GM12878 (cell line): ENCODE measurements around the gene EXD3. TPM values are rescaled to one million over a fixed set of nuclear protein-coding genes. Genes with fewer than 3 reads are reported as not detected.

ENCODE experiments used
- ATAC-seq: fragments of 200-7000 bp; cut with Tn5 transposase; 3 replicates; pipeline ENCODE4 v1.9.1; 2020; ENCODE audit warnings: mild to moderate bottlenecking, moderate library complexity
- BruUV-seq: library from RNA; stranded (reverse); fragments of 400-500 nt; replicated peaks from 2 replicates; lab custom pipeline; 2021; lab: Mats Ljungman, UMichigan
- CTCF ChIA-PET: fragments of 300-600 bp; sonication (Branson Sonifier 250); formaldehyde crosslinking; extraction: SDS; loops from one replicate; lab custom pipeline; 2021; ENCODE audit warnings: inconsistent platforms; lab: Yijun Ruan, JAX
- POLR2A ChIA-PET: fragments of 350-600 bp; formaldehyde crosslinking; extraction: SDS; loops from one replicate; lab custom pipeline; 2021; ENCODE audit warnings: inconsistent platforms; lab: Charles Lee
- RAD21 ChIA-PET: fragments of 300-600 bp; sonication (Branson Sonifier 250); formaldehyde crosslinking; loops from one replicate; lab custom pipeline; 2023; ENCODE audit warnings: antibody characterized with exemption; ENCODE audit not compliant: unreplicated experiment; lab: Charles Lee
- SMC1A ChIA-PET: fragments of 300-600 bp; sonication (Branson Sonifier 250); formaldehyde crosslinking; loops from one replicate; lab custom pipeline; 2023; ENCODE audit not compliant: unreplicated experiment, uncharacterized antibody; lab: Charles Lee
- DNase-seq: peaks from one replicate; pipeline ENCODE4 v3.0.0-alpha.2; 2011; ENCODE audit warnings: low read depth, low spot score
- FAIRE-seq: peaks from 3 replicates; lab custom pipeline; 2011; peaks lifted over from hg19 to GRCh38; lab: Jason Lieb, UNC
- H2AFZ ChIP-seq: 2 replicates; pipeline ENCODE4 v1.6.0; 2011; ENCODE audit warnings: low read depth, low read length, control low read depth; ENCODE audit not compliant: control insufficient read depth
- H3K27ac ChIP-seq: 2 replicates; pipeline ENCODE4 v1.5.1; 2011; ENCODE audit warnings: control low read depth; ENCODE audit not compliant: control insufficient read depth, insufficient read depth
- H3K27me3 ChIP-seq, 2 experiments: replicated peaks in 1 of 2; 2 replicates each; pipeline versions ENCODE4 v1.6.0 to v1.6.1; 2011; ENCODE audit warnings: low read length in 1 of 2; ENCODE audit not compliant: control insufficient read depth in 2 of 2, insufficient read depth in 2 of 2
- H3K36me3 ChIP-seq, 2 experiments: 2 replicates each; pipeline ENCODE4 v1.5.1; 2011; ENCODE audit warnings: low read length in 1 of 2; ENCODE audit not compliant: control insufficient read depth in 2 of 2, insufficient read depth in 2 of 2
- H3K4me1 ChIP-seq: 2 replicates; pipeline ENCODE4 v1.6.1; 2011; ENCODE audit warnings: mild to moderate bottlenecking, low read length, moderate library complexity, mixed read lengths; ENCODE audit not compliant: control insufficient read depth, insufficient read depth
- H3K4me2 ChIP-seq: 2 replicates; pipeline ENCODE4 v1.6.0; 2011; ENCODE audit warnings: control low read depth; ENCODE audit not compliant: control insufficient read depth, insufficient read depth
- H3K4me3 ChIP-seq: fragments of 200-600 bp; sonication (generic); 2 replicates; pipeline ENCODE4 v1.5.1; 2016
- H3K79me2 ChIP-seq: 2 replicates; pipeline ENCODE4 v1.6.0; 2011; ENCODE audit warnings: low read length; ENCODE audit not compliant: control insufficient read depth, insufficient read depth
- H3K9ac ChIP-seq: 2 replicates; pipeline ENCODE4 v1.8.0; 2011; ENCODE audit warnings: low read length, control low read depth, mixed read lengths; ENCODE audit not compliant: control insufficient read depth, insufficient read depth
- H3K9me3 ChIP-seq: replicated peaks from 3 replicates; pipeline ENCODE4 v1.5.1; 2011; ENCODE audit warnings: mild to moderate bottlenecking, low read length; ENCODE audit not compliant: control insufficient read depth, insufficient read depth
- H4K20me1 ChIP-seq: 2 replicates; pipeline ENCODE4 v1.6.0; 2011; ENCODE audit not compliant: control insufficient read depth, insufficient read depth
- MLLT1 ChIP-seq: fragments of 450-650 bp; IDR thresholded peaks from 2 replicates; pipeline ENCODE4 v1.6.1; 2016; ENCODE audit warnings: mild to moderate bottlenecking
- PKNOX1 ChIP-seq: fragments of 450-650 bp; IDR thresholded peaks from 2 replicates; pipeline ENCODE4 v1.6.1; 2016; ENCODE audit warnings: mild to moderate bottlenecking
- WGBS: methylation state at CpG from one replicate; pipeline ENCODE4 v1.1.6; 2016; ENCODE audit warnings: low lambda C conversion rate; ENCODE audit not compliant: insufficient replicate concordance, insufficient coverage; ENCODE audit errors: missing lambda C conversion rate; 5-methylcytosine and 5-hydroxymethylcytosine counted together
- in situ Hi-C: fragments of 300-500 bp; cut with MboI; formaldehyde crosslinking; loops from 9 replicates; pipeline ENCODE4 v1.14.3; 2018; ENCODE audit warnings: mixed read lengths
- intact Hi-C: fragments of 100-400 bp; cut with micrococcal nuclease; formaldehyde crosslinking; loops from one replicate; pipeline ENCODE4 v1.14.2; 2022; ENCODE audit not compliant: unreplicated experiment
- polyA plus RNA-seq, 11 experiments: library from polyadenylated mRNA; depleted of rRNA in 4 of 11; unstranded in 6 of 11; stranded (reverse) in 5 of 11; fragments of >200 nt; fragmentation: Nextera tagmentation in 4 of 11; fragmentation: Illumina TruSeq in 1 of 11; extraction: Ambion mirVana in 4 of 11; extraction: Trizol in 1 of 11; gene quantifications; 1 replicate in 1 of 11; 2 replicates in 10 of 11; pipeline versions ENCODE4 v1.2.1 to v1.2.3, GENCODE V29; 2011 to 2016; ENCODE audit warnings: inconsistent platforms in 2 of 11, missing spikeins in 2 of 11, low read depth in 1 of 11
- total RNA-seq, 4 experiments: library from RNA; depleted of rRNA in 3 of 4; stranded (reverse); fragments of >200 nt in 3 of 4; fragmentation: Illumina TruSeq in 1 of 4; extraction: Trizol in 1 of 4; gene quantifications; 2 replicates each; pipeline versions ENCODE4 v1.2.1 to v1.2.3, GENCODE V29; 2013 to 2021
- TF ChIP-seq, protein P1 (sequence below): fragments of 450-650 bp; formaldehyde crosslinking; IDR thresholded peaks from 2 replicates; pipeline ENCODE4 v1.4.0; 2022; ENCODE audit warnings: mild to moderate bottlenecking, moderate library complexity

EXD3 gene
- total and polyA plus RNA-seq, 10 of the 15 experiments (the other 5 are each of a cell fraction or from before 2014, with no cell fraction given), result 0.21 to 7.1 (median 3.6) TPM

DNA sequence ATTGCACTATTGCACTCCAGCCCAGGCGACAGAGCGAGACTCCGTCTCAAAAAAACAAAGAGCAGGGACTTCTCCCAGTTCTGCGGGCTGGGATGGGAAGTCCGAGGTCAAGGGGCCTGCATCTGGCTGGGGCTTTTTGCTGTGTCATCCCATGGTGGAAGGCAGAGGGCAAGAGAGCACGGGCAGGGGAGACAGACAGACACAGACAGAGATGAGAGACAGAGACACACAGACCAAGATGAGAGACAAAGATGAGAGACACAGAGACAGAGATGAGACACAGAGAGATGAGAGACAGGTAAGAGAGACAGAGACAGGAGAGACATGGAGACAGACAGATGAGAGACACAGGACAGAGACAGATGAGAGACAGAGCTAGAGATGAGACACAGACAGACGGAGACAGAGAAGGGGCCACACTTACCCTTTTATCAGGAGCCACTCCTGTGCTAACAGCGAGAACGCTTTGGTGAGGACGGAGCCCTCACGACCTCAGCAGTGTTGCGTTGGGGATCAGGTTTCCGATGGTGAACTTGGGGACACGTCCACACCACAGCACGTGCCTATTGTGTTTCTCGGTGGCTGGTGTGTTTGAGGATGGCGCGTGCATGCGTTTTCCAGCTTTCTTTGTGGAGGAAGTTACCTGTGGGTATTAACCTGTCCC is 154.3 kb downstream of the EXD3 start:
- H3K9me3 ChIP-seq, result no peaks in the 10 kb centered on the region
- H3K9ac ChIP-seq, result peak overlapping the region; percentile 28
- H4K20me1 ChIP-seq, result no peaks in the 10 kb centered on the region
- SMC1A ChIA-PET, result no interaction called here
- H3K4me3 ChIP-seq, result peak overlapping the region; percentile 46; the same call in 1 of the 2 replicates
- 0 out of 2 replicates have a peak, but pooled peaks cover 2% of the 10 kb centered on the region for H3K79me2 ChIP-seq
- peak overlapping the region; percentile 47 for H3K27ac ChIP-seq
- ATAC-seq, result peak; percentile 53
- BruUV-seq, result TSS peak; percentile 39
- FAIRE-seq, result peak; percentile 31
- H3K27me3 ChIP-seq, result no peaks in the 10 kb centered on the region
- peaks cover 6 to 18% of the 10 kb centered on the region in 2 experiments; a peak in 3 of 4 replicates for H3K36me3 ChIP-seq
- RAD21 ChIA-PET, result interaction anchor here (0.8 to 1.9 kb wide), 2 partner anchors 9 to 32 kb away, joined by 3 to 5 read pairs; partner anchors contain the start of gene TOR4A
- no peak overlapping the region for H2AFZ ChIP-seq
- POLR2A ChIA-PET, result interaction anchor here (0.6 to 2.4 kb wide), 4 partner anchors 13 to 87 kb away, joined by 3 to 13 read pairs (median 3); partner anchors contain the start of genes NELFB and TPRN
- in situ Hi-C loops (no loop called here), intact Hi-C loops (no loop called here)
- H3K4me2 ChIP-seq, result peak overlapping the region; percentile 68
- no peak for DNase-seq
- CTCF ChIA-PET, result interaction anchor here (0.9 to 2.6 kb wide), 3 partner anchors 8 to 32 kb away, joined by 3 to 11 read pairs (median 4); partner anchors contain the start of gene TOR4A
- 42% methylated on average over 19 of the region's 19 CpGs for WGBS
- TF ChIP-seq, protein P1, sequence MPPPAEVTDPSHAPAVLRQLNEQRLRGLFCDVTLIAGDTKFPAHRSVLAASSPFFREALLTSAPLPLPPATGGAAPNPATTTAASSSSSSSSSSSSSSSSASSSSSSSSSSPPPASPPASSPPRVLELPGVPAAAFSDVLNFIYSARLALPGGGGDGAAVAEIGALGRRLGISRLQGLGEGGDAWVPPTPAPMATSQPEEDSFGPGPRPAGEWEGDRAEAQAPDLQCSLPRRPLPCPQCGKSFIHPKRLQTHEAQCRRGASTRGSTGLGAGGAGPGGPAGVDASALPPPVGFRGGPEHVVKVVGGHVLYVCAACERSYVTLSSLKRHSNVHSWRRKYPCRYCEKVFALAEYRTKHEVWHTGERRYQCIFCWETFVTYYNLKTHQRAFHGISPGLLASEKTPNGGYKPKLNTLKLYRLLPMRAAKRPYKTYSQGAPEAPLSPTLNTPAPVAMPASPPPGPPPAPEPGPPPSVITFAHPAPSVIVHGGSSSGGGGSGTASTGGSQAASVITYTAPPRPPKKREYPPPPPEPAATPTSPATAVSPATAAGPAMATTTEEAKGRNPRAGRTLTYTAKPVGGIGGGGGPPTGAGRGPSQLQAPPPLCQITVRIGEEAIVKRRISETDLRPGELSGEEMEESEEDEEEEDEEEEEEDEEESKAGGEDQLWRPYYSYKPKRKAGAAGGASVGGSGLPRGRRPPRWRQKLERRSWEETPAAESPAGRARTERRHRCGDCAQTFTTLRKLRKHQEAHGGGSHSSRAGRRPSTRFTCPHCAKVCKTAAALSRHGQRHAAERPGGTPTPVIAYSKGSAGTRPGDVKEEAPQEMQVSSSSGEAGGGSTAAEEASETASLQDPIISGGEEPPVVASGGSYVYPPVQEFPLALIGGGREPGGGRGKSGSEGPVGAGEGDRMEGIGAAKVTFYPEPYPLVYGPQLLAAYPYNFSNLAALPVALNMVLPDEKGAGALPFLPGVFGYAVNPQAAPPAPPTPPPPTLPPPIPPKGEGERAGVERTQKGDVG, result no peak
- TF ChIP-seq PKNOX1 (peak; percentile 8; the same call in 1 of the 2 replicates), MLLT1 (peak; percentile 48; the same call in 1 of the 2 replicates)
- H3K4me1 ChIP-seq, result peaks cover 17% of the 10 kb centered on the region
